Ishikawa (cell line): ENCODE measurements around the gene MRM2.

ENCODE experiments used
- CEBPB ChIP-seq: IDR thresholded peaks from 2 replicates; pipeline ENCODE4 v1.6.1; 2012
- CREB1 ChIP-seq: IDR thresholded peaks from 2 replicates; pipeline ENCODE4 v1.6.1; 2012; ENCODE audit warnings: low read depth
- EGR1 ChIP-seq: IDR thresholded peaks from 2 replicates; pipeline ENCODE4 v1.6.1; 2012
- EP300 ChIP-seq: IDR thresholded peaks from 2 replicates; pipeline ENCODE4 v1.6.1; 2012; ENCODE audit warnings: borderline replicate concordance
- FOXM1 ChIP-seq: IDR thresholded peaks from 2 replicates; pipeline ENCODE4 v1.6.1; 2012; ENCODE audit warnings: low read depth, borderline replicate concordance
- NFIC ChIP-seq: IDR thresholded peaks from 2 replicates; pipeline ENCODE4 v1.6.1; 2012
- RAD21 ChIP-seq: IDR thresholded peaks from 2 replicates; pipeline ENCODE4 v1.6.1; 2012; ENCODE audit warnings: low read depth
- REST ChIP-seq: IDR thresholded peaks from 2 replicates; pipeline ENCODE4 v1.6.1; 2012; ENCODE audit warnings: low read depth, mild to moderate bottlenecking
- TAF1 ChIP-seq: IDR thresholded peaks from 2 replicates; pipeline ENCODE4 v1.6.1; 2012; ENCODE audit warnings: low read depth, mild to moderate bottlenecking
- TCF12 ChIP-seq: IDR thresholded peaks from 2 replicates; pipeline ENCODE4 v1.6.1; 2012; ENCODE audit warnings: low read depth
- TEAD4 ChIP-seq: IDR thresholded peaks from 2 replicates; pipeline ENCODE4 v1.6.1; 2012
- YY1 ChIP-seq: IDR thresholded peaks from 2 replicates; pipeline ENCODE4 v1.6.1; 2012; ENCODE audit warnings: low read depth
- ZBTB7A ChIP-seq: IDR thresholded peaks from 2 replicates; pipeline ENCODE4 v1.6.1; 2012; ENCODE audit warnings: low read depth
- TF ChIP-seq, protein P1 (sequence below): IDR thresholded peaks from 2 replicates; pipeline ENCODE4 v1.6.1; 2012
- TF ChIP-seq, protein P2 (sequence below): IDR thresholded peaks from 2 replicates; pipeline ENCODE4 v1.6.1; 2012

MRM2 gene

DNA sequence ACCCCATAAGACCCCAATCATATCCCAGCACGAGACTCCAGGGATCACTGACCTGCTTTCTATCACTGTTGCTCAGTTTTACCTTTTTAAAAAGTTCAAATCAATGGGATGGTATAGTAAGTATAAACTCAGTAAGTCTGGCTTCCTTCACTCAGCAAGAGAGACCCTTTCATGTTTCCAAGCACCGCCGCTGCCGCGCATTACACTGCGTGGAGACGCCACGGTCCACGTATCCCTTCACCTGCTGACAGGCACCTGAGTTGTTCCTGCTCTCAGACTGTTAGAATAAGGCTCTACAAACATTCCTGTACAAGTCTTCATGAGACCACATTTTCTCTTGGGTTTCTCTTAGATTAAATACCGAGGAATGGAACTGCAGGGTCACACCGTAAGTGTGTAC, 37.6 kb downstream of the MRM2 start:
- no peak for TF ChIP-seq EP300
- TF ChIP-seq YY1: no peak
- no peak for TF ChIP-seq EGR1
- TF ChIP-seq TCF12: no peak
- TF ChIP-seq FOXM1: no peak
- no peak for TF ChIP-seq NFIC
- TF ChIP-seq, protein P1, sequence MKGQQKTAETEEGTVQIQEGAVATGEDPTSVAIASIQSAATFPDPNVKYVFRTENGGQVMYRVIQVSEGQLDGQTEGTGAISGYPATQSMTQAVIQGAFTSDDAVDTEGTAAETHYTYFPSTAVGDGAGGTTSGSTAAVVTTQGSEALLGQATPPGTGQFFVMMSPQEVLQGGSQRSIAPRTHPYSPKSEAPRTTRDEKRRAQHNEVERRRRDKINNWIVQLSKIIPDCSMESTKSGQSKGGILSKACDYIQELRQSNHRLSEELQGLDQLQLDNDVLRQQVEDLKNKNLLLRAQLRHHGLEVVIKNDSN: no peak
- no peak for TF ChIP-seq REST
- TF ChIP-seq CEBPB: no peak
- no peak for TF ChIP-seq CREB1
- TF ChIP-seq RAD21: no peak
- TF ChIP-seq, protein P2, sequence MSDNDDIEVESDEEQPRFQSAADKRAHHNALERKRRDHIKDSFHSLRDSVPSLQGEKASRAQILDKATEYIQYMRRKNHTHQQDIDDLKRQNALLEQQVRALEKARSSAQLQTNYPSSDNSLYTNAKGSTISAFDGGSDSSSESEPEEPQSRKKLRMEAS: no peak
- no peak for TF ChIP-seq TAF1
- TF ChIP-seq TEAD4: no peak
- no peak for TF ChIP-seq ZBTB7A

DNA sequence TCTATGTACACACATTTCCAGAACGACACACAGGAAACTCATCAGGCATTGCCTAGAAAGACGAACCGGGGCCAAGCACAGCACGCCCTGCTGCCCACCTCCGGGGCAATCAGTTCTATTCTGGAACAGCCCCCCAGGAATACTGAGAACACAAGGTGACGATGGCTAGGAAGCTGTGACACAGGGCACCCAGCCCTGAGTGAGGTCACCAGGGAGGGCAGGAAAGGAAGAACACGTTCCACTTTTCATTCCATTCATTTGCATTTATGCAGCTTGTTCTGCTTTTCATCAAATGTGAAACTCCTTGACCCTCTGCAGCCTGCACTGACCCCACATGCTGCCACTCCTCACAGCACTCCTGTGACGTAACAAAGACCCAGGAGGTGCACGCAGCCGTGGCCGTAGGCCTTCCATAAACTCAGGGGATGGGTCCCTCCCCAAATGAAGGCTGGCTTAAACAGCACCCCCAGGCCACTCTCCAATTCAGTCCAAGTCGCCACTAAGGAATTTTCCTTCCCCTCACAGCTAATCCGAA, 38.2 kb downstream of the MRM2 start:
- TF ChIP-seq EGR1 (no peak), EP300 (no peak), REST (no peak), CREB1 (no peak), YY1 (no peak), CEBPB (no peak), RAD21 (no peak)
- TF ChIP-seq, protein P1: no peak
- TF ChIP-seq, protein P2: no peak

DNA sequence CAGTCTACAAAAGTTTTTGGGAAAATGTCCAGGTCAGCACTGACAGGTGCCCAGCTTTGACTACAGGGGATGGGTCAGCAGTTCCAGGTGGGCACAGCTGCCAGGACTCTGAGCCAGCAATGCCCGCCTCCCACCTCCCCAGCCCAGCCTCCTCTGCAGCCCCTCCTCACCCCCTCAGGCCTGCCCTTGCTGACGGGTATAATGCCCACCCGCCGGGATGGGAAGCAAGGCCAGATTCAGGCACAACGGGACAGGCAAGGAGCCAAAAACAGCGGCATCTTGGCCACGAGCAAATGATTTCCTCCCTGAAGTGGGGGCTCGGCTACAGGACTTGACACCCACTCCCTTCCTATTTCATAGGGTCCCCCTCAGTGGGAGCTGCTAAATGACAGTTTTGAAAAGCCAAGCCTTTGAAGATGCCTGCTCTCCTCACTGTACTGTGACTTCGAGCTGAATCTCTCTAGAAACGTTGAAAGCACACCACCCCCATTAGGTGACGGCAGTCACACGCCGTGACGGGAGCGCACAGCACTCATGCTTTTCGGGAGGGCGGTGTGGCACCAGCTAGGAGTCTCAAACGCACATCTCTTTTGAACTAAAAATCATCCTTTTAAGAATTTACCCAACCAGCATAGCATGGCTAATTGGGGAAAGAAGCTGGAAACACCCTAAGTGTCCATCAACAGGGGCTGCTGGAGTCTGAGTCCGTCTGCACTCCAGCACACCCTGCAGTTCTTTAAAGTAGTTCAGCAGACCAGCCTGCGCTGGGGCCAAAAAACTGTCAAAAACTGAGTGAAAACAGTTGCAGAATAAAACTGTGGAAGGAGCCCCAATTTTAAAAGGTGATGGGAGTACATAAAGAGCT, 38.9 kb downstream of the MRM2 start:
- no peak for TF ChIP-seq YY1
- no peak for TF ChIP-seq EGR1
- TF ChIP-seq REST: no peak
- TF ChIP-seq CREB1: no peak
- no peak for TF ChIP-seq NFIC
- no peak for TF ChIP-seq TAF1
- TF ChIP-seq TEAD4: no peak
- TF ChIP-seq RAD21: no peak
- TF ChIP-seq, protein P1: no peak
- no peak for TF ChIP-seq EP300
- TF ChIP-seq CEBPB: no peak
- no peak for TF ChIP-seq TCF12
- no peak for TF ChIP-seq FOXM1

GRCh38 chr7:2202361-2202761, 39.6 kb downstream of the MRM2 start:
- TF ChIP-seq FOXM1 (no peak), EP300 (no peak), ZBTB7A (no peak), TEAD4 (no peak), CREB1 (no peak), REST (no peak), YY1 (no peak), CEBPB (no peak), RAD21 (no peak), NFIC (no peak), EGR1 (no peak), TCF12 (no peak), TAF1 (no peak)
- TF ChIP-seq, protein P2: no peak
- TF ChIP-seq, protein P1: no peak
